H1 (cell line): ENCODE data around the gene PRPH2. TPM values are rescaled to one million over a fixed set of nuclear protein-coding genes. Genes with fewer than 3 reads are reported as not detected.

Experiments
- CTCF ChIA-PET: fragments of 300-600 bp; sonication (Branson Sonifier 250); formaldehyde crosslinking; loops from one replicate; lab custom pipeline; 2021; ENCODE audit not compliant: partially characterized antibody; lab: Charles Lee
- POLR2A ChIA-PET: fragments of 300-600 bp; sonication (Branson Sonifier 250); formaldehyde crosslinking; loops from one replicate; lab custom pipeline; 2021; ENCODE audit warnings: inconsistent platforms; ENCODE audit not compliant: partially characterized antibody; lab: Charles Lee
- DNase-seq, 2 experiments: peaks; one replicate each; pipeline versions ENCODE4 v3.0.0 to v3.0.0-alpha.2; 2010 to 2022; ENCODE audit warnings: low spot score in 2 of 2, low read depth in 1 of 2, mixed read lengths in 1 of 2
- FAIRE-seq: peaks from 2 replicates; lab custom pipeline; 2011; peaks lifted over from hg19 to GRCh38; lab: Jason Lieb, UNC
- H2AFZ ChIP-seq: 2 replicates; pipeline ENCODE4 v1.8.1; 2012; ENCODE audit warnings: low read length, inconsistent platforms
- H2AK5ac ChIP-seq: 2 replicates; pipeline ENCODE4 v1.6.1; 2013; ENCODE audit warnings: low read depth, low read length
- H2BK120ac ChIP-seq: replicated peaks from 2 replicates; pipeline ENCODE3; 2013; ENCODE audit warnings: low read depth, low read length, inconsistent platforms
- H2BK12ac ChIP-seq: 2 replicates; pipeline ENCODE4 v1.6.1; 2013; ENCODE audit warnings: low read depth, low read length
- H2BK15ac ChIP-seq: 2 replicates; pipeline ENCODE4 v1.6.1; 2013; ENCODE audit warnings: low read length
- H2BK20ac ChIP-seq: 2 replicates; pipeline ENCODE4 v1.6.1; 2013; ENCODE audit warnings: low read length
- H2BK5ac ChIP-seq: 2 replicates; pipeline ENCODE4 v1.6.1; 2013; ENCODE audit warnings: low read depth, low read length
- H3K14ac ChIP-seq: 2 replicates; pipeline ENCODE4 v1.6.1; 2013; ENCODE audit warnings: inconsistent platforms; ENCODE audit not compliant: insufficient read length
- H3K18ac ChIP-seq: 2 replicates; pipeline ENCODE4 v1.6.1; 2013; ENCODE audit warnings: low read length; ENCODE audit errors: extremely low read depth
- H3K23ac ChIP-seq: 2 replicates; pipeline ENCODE4 v1.6.1; 2013; ENCODE audit warnings: inconsistent platforms; ENCODE audit not compliant: insufficient read length
- H3K23me2 ChIP-seq: 2 replicates; pipeline ENCODE4 v1.6.1; 2013; ENCODE audit warnings: low read depth, low read length
- H3K27ac ChIP-seq: 2 replicates; pipeline ENCODE4 v1.6.1; 2011; ENCODE audit warnings: low read depth, low read length, inconsistent platforms
- H3K27me3 ChIP-seq, 4 experiments: replicated peaks in 1 of 4; 1 replicate in 1 of 4; 2 replicates in 3 of 4; pipeline versions ENCODE4 v1.6.1 to v1.8.1; 2011 to 2013; ENCODE audit warnings: low read length in 3 of 4, mild to moderate bottlenecking in 3 of 4, inconsistent platforms in 2 of 4, mixed read lengths in 2 of 4, moderate library complexity in 1 of 4; ENCODE audit not compliant: control insufficient read depth in 3 of 4, insufficient read depth in 3 of 4; ENCODE audit errors: extremely low read depth in 1 of 4
- H3K36me3 ChIP-seq, 4 experiments: 2 replicates each; pipeline versions ENCODE4 v1.6.1 to v1.8.1; 2011 to 2013; ENCODE audit warnings: mild to moderate bottlenecking in 4 of 4, low read length in 3 of 4, moderate library complexity in 2 of 4, control low read depth in 1 of 4, inconsistent platforms in 1 of 4; ENCODE audit not compliant: insufficient read depth in 4 of 4, control insufficient read depth in 2 of 4
- H3K4ac ChIP-seq: replicated peaks from 2 replicates; pipeline ENCODE3; 2013; ENCODE audit warnings: low read length, low read depth, mixed read lengths, inconsistent platforms; ENCODE audit not compliant: insufficient read length
- H3K4me1 ChIP-seq, 4 experiments: replicated peaks in 1 of 4; 1 replicate in 1 of 4; 2 replicates in 3 of 4; pipeline versions ENCODE4 v1.6.1 to v1.8.1; 2011 to 2013; ENCODE audit warnings: low read length in 3 of 4, inconsistent platforms in 2 of 4, mixed read lengths in 1 of 4; ENCODE audit not compliant: insufficient read depth in 4 of 4, control insufficient read depth in 3 of 4
- H3K4me2 ChIP-seq, 2 experiments: 2 replicates each; pipeline versions ENCODE4 v1.6.1 to v1.8.1; 2011 to 2013; ENCODE audit warnings: low read depth in 2 of 2, low read length in 2 of 2, control low read depth in 1 of 2, inconsistent platforms in 1 of 2, mild to moderate bottlenecking in 1 of 2; ENCODE audit not compliant: insufficient read depth in 1 of 2
- H3K4me3 ChIP-seq, 4 experiments: fragments of 200-600, 300-600 bp in 1 of 4; sonication (generic), shearing (Covaris generic), sonication (Bioruptor Twin) in 1 of 4; 2 replicates each; pipeline versions ENCODE4 v1.5.1 to v1.8.1; 2011 to 2016; ENCODE audit warnings: low read length in 4 of 4, low read depth in 3 of 4, control low read depth in 2 of 4, inconsistent platforms in 2 of 4, mild to moderate bottlenecking in 2 of 4, mixed read lengths in 1 of 4, moderate library complexity in 1 of 4; ENCODE audit not compliant: insufficient read depth in 2 of 4; ENCODE audit errors: extremely low read depth in 1 of 4
- H3K56ac ChIP-seq: replicated peaks from 2 replicates; pipeline ENCODE3; 2013; ENCODE audit warnings: low read depth, mild to moderate bottlenecking, mixed read lengths, low read length, inconsistent platforms; ENCODE audit not compliant: insufficient read length
- H3K79me1 ChIP-seq: 2 replicates; pipeline ENCODE4 v1.6.1; 2013; ENCODE audit warnings: low read depth, low read length, control low read depth
- H3K79me2 ChIP-seq, 2 experiments: 2 replicates each; pipeline versions ENCODE4 v1.6.1 to v1.8.1; 2012 to 2013; ENCODE audit warnings: low read length in 2 of 2, mild to moderate bottlenecking in 2 of 2, inconsistent platforms in 1 of 2; ENCODE audit not compliant: insufficient read depth in 2 of 2, control insufficient read depth in 1 of 2
- H3K9ac ChIP-seq, 4 experiments: replicated peaks in 1 of 4; 1 replicate in 1 of 4; 2 replicates in 3 of 4; pipeline versions ENCODE4 v1.6.1 to v1.8.1; 2011 to 2013; ENCODE audit warnings: low read depth in 3 of 4, low read length in 3 of 4, control low read depth in 2 of 4, mild to moderate bottlenecking in 2 of 4, moderate library complexity in 2 of 4, inconsistent platforms in 1 of 4; ENCODE audit errors: extremely low read depth in 1 of 4
- H3K9me3 ChIP-seq, 2 experiments: 2 replicates each; pipeline versions ENCODE4 v1.6.1 to v1.8.1; 2012 to 2013; ENCODE audit warnings: mild to moderate bottlenecking in 2 of 2, moderate library complexity in 2 of 2, control low read depth in 1 of 2, inconsistent platforms in 1 of 2, low read depth in 1 of 2, low read length in 1 of 2, mixed read lengths in 1 of 2; ENCODE audit not compliant: insufficient read depth in 2 of 2
- H4K20me1 ChIP-seq, 2 experiments: replicated peaks in 1 of 2; 2 replicates each; pipeline versions ENCODE3 to v1.8.1; 2011 to 2013; ENCODE audit warnings: inconsistent platforms in 2 of 2, low read length in 2 of 2, mild to moderate bottlenecking in 1 of 2; ENCODE audit not compliant: insufficient read depth in 2 of 2, control insufficient read depth in 1 of 2
- H4K5ac ChIP-seq: 2 replicates; pipeline ENCODE4 v1.6.1; 2013; ENCODE audit warnings: low read length, low read depth, mixed read lengths, inconsistent platforms; ENCODE audit not compliant: insufficient read length
- H4K8ac ChIP-seq: 2 replicates; pipeline ENCODE4 v1.8.0; 2013; ENCODE audit warnings: mild to moderate bottlenecking, moderate library complexity, low read length, inconsistent platforms; ENCODE audit not compliant: insufficient read depth; ENCODE audit errors: extremely low read depth
- H4K91ac ChIP-seq: replicated peaks from 2 replicates; pipeline ENCODE3; 2013; ENCODE audit warnings: low read length, mixed read lengths, inconsistent platforms; ENCODE audit not compliant: insufficient read length
- CBX8 ChIP-seq: fragments of 300-800, 300-1000 bp; sonication (generic); IDR thresholded peaks from 2 replicates; pipeline ENCODE4 v1.7.1; 2016; ENCODE audit warnings: low read depth, low read length, borderline replicate concordance
- EGR1 ChIP-seq: IDR thresholded peaks from 2 replicates; pipeline ENCODE4 v1.6.1; 2011; ENCODE audit warnings: low read depth, low read length, borderline replicate concordance
- KDM1A ChIP-seq: fragments of 200-600, 300-600 bp; sonication (generic); IDR thresholded peaks from 2 replicates; pipeline ENCODE4 v1.7.1; 2016; ENCODE audit warnings: mild to moderate bottlenecking, low read length, borderline replicate concordance
- SP1 ChIP-seq: IDR thresholded peaks from 2 replicates; pipeline ENCODE4 v1.6.1; 2011; ENCODE audit warnings: low read depth, low read length
- SP2 ChIP-seq: IDR thresholded peaks from 2 replicates; pipeline ENCODE4 v1.6.1; 2012; ENCODE audit warnings: mild to moderate bottlenecking, low read length, inconsistent platforms
- SUZ12 ChIP-seq: fragments of 200-600 bp; sonication (generic); IDR thresholded peaks from 2 replicates; pipeline ENCODE4 v1.6.1; 2012; ENCODE audit warnings: mild to moderate bottlenecking, inconsistent platforms, low read length, moderate library complexity, mixed read lengths
- TAF7 ChIP-seq: optimal IDR thresholded peaks from 2 replicates; pipeline ENCODE3; 2011; ENCODE audit warnings: low read depth, mild to moderate bottlenecking, inconsistent platforms, low read length, moderate library complexity, borderline replicate concordance
- TCF12 ChIP-seq: IDR thresholded peaks from 2 replicates; pipeline ENCODE4 v1.6.1; 2011; ENCODE audit warnings: low read depth, mild to moderate bottlenecking, low read length
- TEAD4 ChIP-seq: IDR thresholded peaks from 2 replicates; pipeline ENCODE4 v1.6.1; 2012; ENCODE audit warnings: low read depth, low read length, inconsistent platforms, mixed read lengths
- WGBS, 2 experiments: shearing (Covaris generic) in 1 of 2; methylation state at CpG; one replicate each; pipeline versions ENCODE4 v1.1.6 to v1.1.7; 2013 to 2015; ENCODE audit warnings: low lambda C conversion rate in 2 of 2, mixed read lengths in 2 of 2, inconsistent platforms in 1 of 2, low coverage in 1 of 2, missing lambda C conversion rate in 1 of 2; ENCODE audit not compliant: insufficient replicate concordance in 2 of 2, insufficient coverage in 1 of 2, insufficient read length in 1 of 2; ENCODE audit errors: extremely low coverage in 1 of 2, missing lambda C conversion rate in 1 of 2; 5-methylcytosine and 5-hydroxymethylcytosine counted together
- polyA plus RNA-seq, 7 experiments: library from polyadenylated mRNA; depleted of rRNA in 3 of 7; stranded (reverse) in 5 of 7; unstranded in 2 of 7; fragments of >200 nt in 5 of 7; fragments of 200-250 nt in 2 of 7; gene quantifications; 1 replicate in 5 of 7; 2 replicates in 1 of 7; 4 replicates in 1 of 7; pipeline versions ENCODE4 v1.2.1 to v1.2.3, GENCODE V29; 2011 to 2013; ENCODE audit warnings: missing spikeins in 2 of 7, mixed read lengths in 2 of 7
- total RNA-seq: library from RNA; stranded (reverse); fragmentation: NEBNext Ultra II Directional; extraction: Animal tissue kit (Norgen Biotek cat#: 25700); gene quantifications from 2 replicates; pipeline ENCODE4 v1.2.1, GENCODE V29; 2021

Gene PRPH2
- total and polyA plus RNA-seq, 2 of the 8 experiments (the other 6 are each of a cell fraction or from before 2014, with no cell fraction given), result 0.23 to 0.65 TPM

GRCh38 chr6:42744351-42744893, 22.0 kb upstream of the PRPH2 start:
- Histone ChIP-seq H4K5ac (no peak overlapping the region), H2BK120ac (no peak overlapping the region), H3K79me1 (peaks cover 8% of the 10 kb centered on the region; the same call in 1 of the 2 replicates), H3K18ac (no peak overlapping the region), H3K9me3 (no peaks in the 10 kb centered on the region), H3K14ac (no peak overlapping the region), H3K4me2 (peak overlapping the region; percentile 88 to 95), H3K4me3 (peak overlapping the region; percentile 88 to 99 (median 96)), H3K27ac (no peak overlapping the region), H4K20me1 (peaks cover 5 to 6% of the 10 kb centered on the region in 2 experiments), H2BK12ac (no peak overlapping the region), H3K79me2 (peaks cover 0 to 25% of the 10 kb centered on the region in 2 experiments; a peak in 3 of 4 replicates), H2AK5ac (no peak overlapping the region), H3K4ac (no peak overlapping the region), H3K36me3 (no peaks in the 10 kb centered on the region), H2BK15ac (no peak overlapping the region), H4K91ac (no peak overlapping the region), H2AFZ (no peak overlapping the region), H3K23ac (no peak overlapping the region), H3K9ac (no peak overlapping the region; a peak in 1 of 7 replicates), H2BK5ac (no peak overlapping the region), H2BK20ac (no peak overlapping the region), H3K23me2 (peaks cover 13% of the 10 kb centered on the region), H3K4me1 (peaks cover 5 to 7% (median 6%) of the 10 kb centered on the region in 4 experiments; a peak in 6 of 7 replicates), H3K27me3 (no peaks in the 10 kb centered on the region), H3K56ac (no peak overlapping the region), H4K8ac (no peak overlapping the region)
- ChIA-PET POLR2A (interaction anchor here (1.2 to 17.0 kb wide), 6 partner anchors 12 to 138 kb away, joined by 4 to 277 read pairs (median 34); partner anchors contain the start of gene BICRAL), CTCF (interaction anchor here (0.8 to 1.2 kb wide), 3 partner anchors 19 to 337 kb away, joined by 4 to 5 read pairs (median 5); no protein-coding TSS in a partner anchor)
- DNase-seq, result no peak
- WGBS, 2 experiments, result 76% methylated on average over 21 of the region's 21 CpGs; no CpG with 5 or more reads in 1 of the 2 experiments
- FAIRE-seq, result no peak
- no peak for TF ChIP-seq CBX8
- no peak for TF ChIP-seq KDM1A
- TF ChIP-seq SUZ12, result no peak
- TF ChIP-seq TAF7, result no peak
- no peak for TF ChIP-seq EGR1
- TF ChIP-seq TEAD4, result no peak
- TF ChIP-seq TCF12, result no peak
- TF ChIP-seq SP2, result no peak
- no peak for TF ChIP-seq SP1
